Measurements from ENCODE around the gene NXPH3.

The NXPH3 gene

GRCh38 chr17:49530118-49530517 is 45.6 kb upstream of the NXPH3 start:
- Histone ChIP-seq H3K27me3 (ENCODE audit: insufficient read depth, poor library complexity, severe bottlenecking) (peaks cover 3% of the 10 kb centered on the region), H3K4me3 (replicated peaks; ENCODE audit: insufficient read depth, low read length) (no peak overlapping the region), H3K27ac (replicated peaks) (no peak overlapping the region)
- no peak for DNase-seq (ENCODE audit: low read depth in 1 of 2, low spot score in 1 of 2)
- no peak for TF ChIP-seq POLR2AphosphoS5 (IDR thresholded peaks at IDR 0.05; ENCODE audit: low read depth)

- no peak overlapping the region for H3K27ac ChIP-seq (replicated peaks)
- DNase-seq (ENCODE audit: low read depth in 1 of 2, low spot score in 1 of 2): no peak
- H3K27me3 ChIP-seq (ENCODE audit: insufficient read depth, poor library complexity, severe bottlenecking): no peaks in the 10 kb centered on the region
- TF ChIP-seq POLR2AphosphoS5 (IDR thresholded peaks at IDR 0.05; ENCODE audit: low read depth) (no peak), CTCF (IDR thresholded peaks at IDR 0.05; ENCODE audit: insufficient read depth, low read length) (no peak), GABPA (IDR thresholded peaks at IDR 0.05; ENCODE audit: low read depth) (no peak), REST (IDR thresholded peaks at IDR 0.05; ENCODE audit: insufficient replicate concordance, low read depth) (no peak), SPI1 (IDR thresholded peaks at IDR 0.05; ENCODE audit: borderline replicate concordance, low read depth) (no peak)
- H3K4me3 ChIP-seq (replicated peaks; ENCODE audit: insufficient read depth, low read length): no peak overlapping the region
These were observed 31.8 kb upstream of the NXPH3 start for GRCh38 chr17:49543860-49544259.

- DNase-seq (ENCODE audit: low read depth in 1 of 2, low spot score in 1 of 2): no peak
- H3K27me3 ChIP-seq (ENCODE audit: insufficient read depth, poor library complexity, severe bottlenecking): no peaks in the 10 kb centered on the region
- H3K4me3 ChIP-seq (replicated peaks; ENCODE audit: insufficient read depth, low read length): no peak overlapping the region
- TF ChIP-seq CTCF (IDR thresholded peaks at IDR 0.05; ENCODE audit: insufficient read depth, low read length) (no peak), REST (IDR thresholded peaks at IDR 0.05; ENCODE audit: insufficient replicate concordance, low read depth) (no peak), POLR2AphosphoS5 (IDR thresholded peaks at IDR 0.05; ENCODE audit: low read depth) (no peak), SPI1 (IDR thresholded peaks at IDR 0.05; ENCODE audit: borderline replicate concordance, low read depth) (no peak), GABPA (IDR thresholded peaks at IDR 0.05; ENCODE audit: low read depth) (no peak)
- H3K27ac ChIP-seq (replicated peaks): no peak overlapping the region
These were observed 30.5 kb upstream of the NXPH3 start for GRCh38 chr17:49545007-49545660.

- no peak for TF ChIP-seq CTCF (IDR thresholded peaks at IDR 0.05; ENCODE audit: insufficient read depth, low read length)
- TF ChIP-seq SPI1 (IDR thresholded peaks at IDR 0.05; ENCODE audit: borderline replicate concordance, low read depth): no peak
- TF ChIP-seq POLR2AphosphoS5 (IDR thresholded peaks at IDR 0.05; ENCODE audit: low read depth): no peak
- TF ChIP-seq REST (IDR thresholded peaks at IDR 0.05; ENCODE audit: insufficient replicate concordance, low read depth): no peak
- TF ChIP-seq GABPA (IDR thresholded peaks at IDR 0.05; ENCODE audit: low read depth): no peak
- no peaks in the 10 kb centered on the region for H3K27me3 ChIP-seq (ENCODE audit: insufficient read depth, poor library complexity, severe bottlenecking)
- DNase-seq (ENCODE audit: low read depth in 1 of 2, low spot score in 1 of 2): no peak
- H3K4me3 ChIP-seq (replicated peaks; ENCODE audit: insufficient read depth, low read length): no peak overlapping the region
- no peak overlapping the region for H3K27ac ChIP-seq (replicated peaks)
These were observed 29.7 kb upstream of the NXPH3 start for GRCh38 chr17:49545806-49546545.

Data from HL-60 (cell line).